Hematopoietic multipotent progenitor cell (in vitro differentiated cells): ENCODE results near the gene TLE5. TPM values are rescaled to one million over a fixed set of nuclear protein-coding genes. Genes with fewer than 3 reads are reported as not detected.
"Not testable (repeated sequence)": the region's sequence is repeated elsewhere in the genome, so short reads cannot be mapped to it uniquely, and the experiment has no call there.

Source experiments
- DNase-seq, 3 donors: peaks; one replicate each; pipeline ENCODE4 v3.0.0-alpha.2; 2011 to 2015; ENCODE audit warnings: low read depth in 2 of 3, low spot score in 2 of 3
- total RNA-seq: library from RNA; depleted of rRNA; stranded (reverse); fragments of >200 nt; gene quantifications from one replicate; pipeline ENCODE4 v1.2.3, GENCODE V29; 2012

TLE5 gene
- total RNA-seq, 1 donor = 304 TPM

- no peak for DNase-seq
Measured at GRCh38 chr19:3064011-3064330, 1.7 kb upstream of the TLE5 start.

DNA sequence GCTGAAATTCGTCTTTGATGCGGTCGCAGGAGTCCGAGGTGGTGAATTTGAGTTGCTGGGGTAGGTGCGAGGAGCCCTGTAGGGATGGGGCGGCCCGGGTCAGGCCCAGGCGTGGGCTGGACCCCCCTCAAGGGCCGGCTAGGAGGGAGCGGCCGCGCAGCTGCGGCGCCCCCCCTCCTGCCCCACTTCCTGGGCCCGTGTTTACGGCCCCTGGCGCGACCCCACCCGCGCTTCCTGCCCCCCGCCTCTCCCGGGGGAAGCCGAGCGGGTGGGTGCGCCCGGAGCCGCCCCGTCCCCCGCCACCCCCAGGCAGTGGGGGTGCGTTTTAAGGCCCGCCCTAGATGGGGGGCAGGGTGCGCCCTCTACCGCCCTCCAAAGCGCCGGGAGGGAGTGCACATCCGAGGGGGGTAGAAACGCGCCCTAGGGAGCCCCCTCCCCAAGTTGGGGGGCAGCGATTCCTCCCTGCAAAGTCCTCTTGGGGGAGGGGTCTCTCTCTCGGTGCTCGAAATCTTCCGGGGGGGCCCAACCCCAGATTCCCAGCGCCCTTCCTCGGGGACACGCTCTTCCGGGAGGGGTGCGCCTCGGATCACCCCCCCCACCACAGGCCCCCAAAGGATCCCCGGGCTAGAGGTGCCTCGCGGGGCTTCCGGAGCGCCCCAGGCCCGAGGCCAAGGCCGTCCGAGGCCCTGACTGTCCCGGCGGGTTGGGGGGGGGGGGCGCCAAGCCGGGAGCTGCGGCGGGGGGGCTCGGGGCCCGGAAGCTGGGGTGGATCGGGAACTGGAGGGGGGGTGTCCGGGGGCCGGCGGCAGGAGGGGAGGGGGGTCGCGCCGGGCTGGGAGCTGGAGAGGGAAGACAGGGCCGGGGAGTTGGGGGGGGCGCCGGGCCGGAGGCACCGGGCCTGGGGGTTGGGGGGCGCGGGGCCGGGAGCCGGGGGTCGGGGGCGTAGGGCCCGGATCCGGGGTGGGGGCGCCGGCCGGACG lies 823 bp downstream of the TLE5 start:
- DNase-seq = peak in 1 of 3 donors; percentile 70

DNA sequence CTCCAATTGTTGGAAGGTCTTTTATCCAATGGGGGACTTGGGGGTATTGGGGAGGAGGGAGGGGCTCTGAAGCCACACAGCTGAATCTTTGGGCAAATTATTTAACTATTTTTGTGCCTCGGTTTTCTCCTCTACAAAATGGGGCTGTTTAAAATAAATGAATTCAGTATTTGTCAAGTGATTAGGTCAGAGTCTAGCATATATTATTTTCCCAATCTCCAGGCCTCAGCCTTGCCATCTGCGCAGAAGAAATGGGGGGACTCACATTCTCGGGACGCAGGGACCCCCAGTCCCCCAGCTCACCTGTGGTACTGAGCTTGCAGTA lies 1.5 kb downstream of the TLE5 start:
- no peak for DNase-seq

DNA sequence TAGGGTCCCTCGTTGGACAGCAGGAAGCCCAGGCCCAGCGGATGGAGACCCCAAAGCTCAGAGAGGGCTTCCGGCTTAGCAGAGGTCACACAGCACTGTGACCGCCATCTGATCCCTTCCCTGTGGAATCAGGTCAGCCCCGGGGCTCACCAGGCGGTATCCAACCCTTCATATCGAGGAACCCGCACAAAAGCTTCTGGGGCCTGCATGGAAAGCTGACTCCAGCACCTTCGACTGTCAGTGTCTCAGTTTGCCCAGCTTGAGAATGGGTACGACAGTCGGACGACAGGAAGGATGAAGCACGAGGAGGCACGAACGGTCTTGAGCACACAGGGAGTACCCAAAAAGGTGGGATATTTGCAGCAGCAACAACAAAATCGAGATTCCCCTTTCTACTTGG lies 2.6 kb downstream of the TLE5 start:
- no peak for DNase-seq

GRCh38 chr19:3058821-3059314 lies 3.4 kb downstream of the TLE5 start:
- no peak for DNase-seq

DNA sequence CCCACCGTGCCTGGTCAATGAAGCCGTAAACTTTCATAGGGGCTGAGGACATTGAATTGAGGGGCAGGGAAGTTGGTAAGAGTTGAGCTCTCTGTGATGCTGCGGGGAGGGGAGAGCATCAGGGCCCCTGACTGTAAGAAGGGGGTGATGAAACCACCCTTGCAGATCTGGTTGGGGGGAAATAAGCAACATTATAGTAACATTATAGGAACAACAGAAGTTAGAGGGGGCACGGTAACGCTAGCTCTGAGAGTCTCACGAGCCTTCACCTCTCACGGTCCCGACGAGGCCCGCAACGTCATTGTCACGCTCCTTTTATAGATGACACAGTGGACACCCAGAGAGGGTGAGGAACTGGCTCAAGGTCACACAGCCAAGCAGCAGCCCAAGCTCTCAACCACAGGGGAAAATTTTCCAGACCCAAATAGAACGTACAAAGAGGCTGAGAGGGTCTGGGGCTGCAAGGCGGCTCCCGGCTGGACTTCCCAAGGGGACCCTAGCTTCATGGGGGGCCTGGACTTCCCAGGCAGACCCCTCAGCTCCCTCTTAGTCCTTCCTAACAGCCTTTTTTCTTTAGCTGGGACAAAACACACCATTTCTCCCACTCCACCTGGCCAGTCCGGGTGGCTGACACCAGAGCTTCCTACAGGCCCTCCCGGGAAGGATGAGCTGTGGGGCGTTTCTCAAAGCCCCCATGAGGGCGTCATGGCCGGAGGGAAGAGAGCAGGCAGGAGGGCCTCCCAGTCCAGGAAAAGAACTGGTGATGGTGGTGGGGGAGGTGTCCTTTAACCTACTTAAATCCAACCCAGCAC lies 4.1 kb downstream of the TLE5 start:
- DNase-seq = no peak

DNA sequence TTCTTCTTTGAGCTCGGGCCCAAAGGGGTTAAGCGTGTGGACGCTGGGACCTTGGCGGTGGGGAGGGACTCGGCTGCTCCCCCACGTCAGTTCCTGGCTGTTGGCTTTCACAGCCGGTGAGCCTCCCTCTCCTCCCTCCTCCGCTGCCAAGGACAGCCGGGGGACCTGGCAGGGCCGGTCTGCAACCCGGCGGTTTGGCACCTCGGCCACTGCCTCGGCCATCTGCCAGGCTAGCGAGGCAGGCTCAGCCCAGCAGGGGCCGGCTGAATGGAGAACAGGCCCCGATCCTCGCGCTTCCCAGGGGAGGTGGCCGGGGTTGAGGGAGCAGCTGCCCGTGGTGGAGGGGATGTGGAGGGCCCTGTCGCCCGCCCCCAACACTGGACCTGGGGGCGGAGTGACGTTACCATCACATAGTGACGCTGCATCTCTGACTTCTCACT lies 5.0 kb downstream of the TLE5 start:
- DNase-seq = no peak

DNA sequence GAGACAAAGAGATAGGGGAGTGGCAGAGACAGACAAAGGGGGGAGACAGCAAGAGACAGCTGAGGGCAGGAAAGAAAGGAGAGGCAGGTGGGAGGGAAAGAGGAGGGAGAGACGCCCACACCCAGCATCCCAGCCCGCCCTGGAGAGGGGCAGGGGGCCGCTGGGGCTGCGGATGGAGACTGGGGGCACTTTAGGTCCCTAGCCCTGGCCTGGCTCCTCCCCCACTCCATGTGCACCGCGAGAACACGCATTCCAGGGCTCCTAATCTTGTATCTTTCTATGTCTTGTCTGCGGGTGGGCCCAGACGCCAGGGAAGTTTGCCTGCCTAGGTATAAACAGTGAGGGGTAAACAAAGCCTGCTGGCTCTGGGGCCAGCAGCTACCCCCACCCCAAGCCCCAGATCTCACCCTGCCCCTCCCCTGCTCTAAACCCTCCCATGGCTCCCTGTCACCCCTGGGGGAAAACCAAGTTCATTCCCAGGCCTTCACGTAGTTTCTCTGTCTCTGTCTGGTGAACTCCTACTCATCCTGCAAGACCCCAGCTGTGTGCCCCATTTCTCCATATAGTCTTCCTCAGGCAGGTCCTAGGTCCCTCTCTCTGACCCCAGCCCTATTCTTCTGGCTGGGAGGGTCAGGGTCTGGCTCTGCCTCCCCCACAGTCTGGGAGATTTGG lies 5.7 kb downstream of the TLE5 start:
- DNase-seq = no peak

DNA sequence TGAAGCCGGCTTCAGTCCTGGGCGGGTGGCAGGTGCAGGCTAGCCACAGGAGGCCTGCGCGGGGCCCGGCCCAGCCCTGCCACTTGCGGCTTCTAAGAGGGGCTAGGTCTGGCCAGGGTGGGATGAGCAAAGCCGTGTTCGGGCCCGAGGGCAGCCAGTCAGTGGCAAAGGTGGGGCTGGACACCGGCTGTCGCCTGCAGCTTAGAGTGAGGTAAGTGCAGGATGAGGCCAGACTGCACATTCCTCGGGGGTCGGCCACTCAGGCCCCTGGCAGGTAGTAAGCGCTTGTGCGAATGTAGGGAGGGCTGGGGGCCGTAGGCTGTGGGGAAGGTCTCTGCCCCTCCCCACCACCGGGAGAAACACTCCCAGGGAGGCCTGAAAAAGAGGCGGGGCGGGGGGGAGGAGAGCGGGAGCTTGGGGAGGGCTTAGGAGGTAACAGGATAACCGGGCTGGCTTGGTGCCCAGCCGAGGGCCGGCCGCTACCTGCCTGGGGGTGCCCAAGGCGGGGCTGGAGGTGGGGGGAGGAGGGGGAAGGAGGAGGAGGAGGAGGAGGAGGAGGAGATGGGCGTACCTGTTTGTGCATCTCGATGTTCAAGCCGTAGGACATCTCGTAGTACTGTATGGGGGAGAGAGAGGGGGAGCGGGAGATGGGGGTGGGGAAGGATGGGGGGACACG lies 6.4 kb downstream of the TLE5 start:
- DNase-seq = no peak

DNA sequence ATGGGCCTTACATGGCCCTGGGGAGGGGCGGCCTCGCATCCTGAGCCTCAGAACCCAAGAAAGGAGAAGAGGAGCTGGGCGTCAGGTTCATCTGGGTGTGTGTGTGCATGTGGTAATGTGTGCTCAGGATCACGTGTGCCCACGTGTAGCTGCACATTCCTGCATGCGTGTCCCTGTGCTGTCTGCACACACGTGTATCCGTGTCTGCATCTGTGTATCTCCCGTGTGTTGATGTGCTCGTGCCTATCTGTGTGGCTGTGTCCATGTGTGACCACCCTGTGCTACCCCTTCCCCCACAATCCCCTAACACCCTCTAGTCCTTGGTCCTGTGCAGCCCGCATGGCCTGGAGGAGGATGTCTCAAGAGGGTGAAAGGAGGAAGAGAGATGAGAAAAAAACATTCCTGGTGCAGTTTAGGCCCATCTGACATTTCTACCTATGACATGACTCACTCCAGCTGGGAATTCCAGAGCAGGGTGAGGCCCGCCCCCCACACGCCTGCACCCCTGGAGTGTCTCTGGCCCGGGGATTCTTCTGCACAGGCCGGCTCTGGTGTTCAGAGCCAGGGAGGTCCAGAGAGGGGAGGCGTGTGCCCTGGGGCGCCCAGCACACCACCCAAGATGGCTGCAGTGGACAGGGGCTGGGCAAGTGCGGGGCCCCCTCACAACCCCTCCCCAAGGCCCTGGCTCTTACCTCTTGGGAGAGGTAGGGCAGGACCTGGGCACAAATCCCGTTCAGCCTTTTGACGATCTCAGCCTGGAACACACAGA lies 7.1 kb downstream of the TLE5 start:
- DNase-seq = no peak

DNA sequence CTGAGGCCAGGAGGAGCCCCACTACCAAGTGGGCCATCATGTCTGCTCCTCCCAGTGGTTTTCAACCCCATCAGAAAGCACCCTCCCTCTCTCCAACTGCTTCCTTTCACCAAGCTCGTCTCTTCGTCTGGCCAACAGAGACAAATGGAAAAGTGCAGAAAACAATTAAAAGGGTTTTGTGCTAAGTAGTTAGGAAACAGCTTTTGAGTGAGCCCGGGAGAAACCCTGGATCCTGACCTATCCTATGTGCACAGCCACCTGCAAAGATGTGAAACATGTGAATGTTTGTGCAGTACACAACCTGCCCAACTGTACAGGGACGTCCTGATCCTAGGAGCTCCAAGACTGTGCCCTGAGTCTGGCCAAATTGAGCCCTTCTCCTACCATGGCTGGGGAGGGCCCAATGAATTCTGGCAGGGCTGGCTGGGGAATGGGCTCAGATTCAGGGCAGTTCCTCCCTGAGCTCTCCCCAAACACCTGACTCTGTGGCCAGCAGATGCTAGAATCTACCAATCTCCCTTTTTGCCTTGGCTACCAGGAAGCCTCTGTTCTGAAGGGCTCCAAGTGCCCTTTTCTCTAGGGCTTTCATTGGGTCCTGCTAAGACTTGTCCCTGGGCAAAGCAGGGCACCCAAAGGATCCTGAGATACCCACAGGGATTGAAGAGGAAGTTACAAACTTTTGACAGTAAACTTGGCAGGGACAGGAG lies 7.9 kb downstream of the TLE5 start:
- no peak for DNase-seq

GRCh38 chr19:3053780-3054179 lies 8.5 kb downstream of the TLE5 start:
- no peak for DNase-seq

- DNase-seq = no peak
Measured at GRCh38 chr19:3053218-3053621, 9.1 kb downstream of the TLE5 start.

DNA sequence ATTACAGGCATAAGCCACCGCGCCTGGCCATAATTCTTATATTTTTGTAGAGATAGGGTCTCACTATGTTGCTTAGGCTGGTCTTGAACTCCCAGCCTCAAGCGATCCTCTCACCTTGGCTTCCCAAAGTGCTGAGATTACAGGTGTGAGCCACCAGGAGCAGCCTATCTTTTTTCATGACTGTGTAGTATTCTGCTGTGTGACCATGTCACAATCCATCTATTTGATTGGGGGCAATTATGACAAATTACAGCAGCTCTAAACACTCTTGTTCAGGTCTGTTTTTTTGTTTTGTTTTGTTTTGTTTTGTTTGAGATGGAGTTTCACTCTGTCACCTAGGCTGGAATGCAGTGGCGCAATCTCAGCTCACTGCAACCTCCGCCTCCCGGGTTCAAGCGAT lies 12.3 kb downstream of the TLE5 start:
- DNase-seq = not testable (repeated sequence)

- DNase-seq = no peak
Measured at GRCh38 chr19:3049089-3049488, 13.2 kb downstream of the TLE5 start.

DNA sequence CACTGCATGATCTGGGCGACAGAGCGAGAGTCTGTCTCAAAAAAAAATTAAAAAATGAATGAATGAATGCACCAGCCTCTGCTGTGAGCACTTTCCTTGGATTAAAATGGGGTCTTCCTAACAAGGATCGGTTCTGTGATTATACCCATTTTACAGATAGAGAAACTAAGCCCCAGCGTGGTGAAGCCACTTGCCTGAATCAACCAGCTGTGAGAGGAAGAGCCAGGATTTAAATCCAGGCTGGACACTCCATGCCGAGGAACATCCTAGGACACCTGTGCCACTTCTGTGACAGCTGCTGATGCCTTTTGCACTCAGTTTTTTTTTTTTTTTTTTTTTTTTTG lies 14.1 kb downstream of the TLE5 start:
- no peak for DNase-seq

DNA sequence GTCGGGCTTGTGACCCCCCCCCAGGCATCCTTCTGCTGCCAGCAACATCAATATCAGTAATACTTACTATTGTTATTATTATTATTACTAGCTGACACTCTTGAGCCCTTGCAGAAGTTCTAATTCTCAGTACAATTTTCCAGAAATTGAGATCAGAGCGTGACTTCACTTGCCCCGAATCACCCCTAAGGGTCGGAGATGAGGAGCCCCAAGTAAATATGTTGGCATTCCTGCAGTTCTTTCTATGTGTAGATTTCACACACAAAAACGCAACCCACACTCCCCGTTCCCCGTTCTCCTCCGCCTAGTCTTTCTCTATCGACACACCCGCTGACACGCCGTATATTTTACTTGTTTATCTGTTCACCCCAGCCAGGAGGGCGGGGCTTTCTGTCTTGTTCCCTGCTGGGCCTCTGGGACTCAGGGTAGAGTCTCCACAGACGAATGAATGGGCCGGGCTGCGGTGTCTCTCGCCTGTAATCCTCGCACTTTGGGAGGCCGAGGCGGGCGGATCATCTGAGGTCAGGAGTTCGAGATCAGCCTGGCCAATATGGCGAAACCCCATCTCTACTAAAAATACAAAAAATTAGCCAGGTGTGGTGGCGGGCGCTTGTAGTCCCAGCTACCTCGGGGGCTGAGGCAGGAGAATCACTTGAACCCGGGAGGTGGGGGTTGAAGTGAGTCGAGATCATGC lies 14.7 kb downstream of the TLE5 start:
- peak; percentile 36 to 90 (median 82) for DNase-seq

DNA sequence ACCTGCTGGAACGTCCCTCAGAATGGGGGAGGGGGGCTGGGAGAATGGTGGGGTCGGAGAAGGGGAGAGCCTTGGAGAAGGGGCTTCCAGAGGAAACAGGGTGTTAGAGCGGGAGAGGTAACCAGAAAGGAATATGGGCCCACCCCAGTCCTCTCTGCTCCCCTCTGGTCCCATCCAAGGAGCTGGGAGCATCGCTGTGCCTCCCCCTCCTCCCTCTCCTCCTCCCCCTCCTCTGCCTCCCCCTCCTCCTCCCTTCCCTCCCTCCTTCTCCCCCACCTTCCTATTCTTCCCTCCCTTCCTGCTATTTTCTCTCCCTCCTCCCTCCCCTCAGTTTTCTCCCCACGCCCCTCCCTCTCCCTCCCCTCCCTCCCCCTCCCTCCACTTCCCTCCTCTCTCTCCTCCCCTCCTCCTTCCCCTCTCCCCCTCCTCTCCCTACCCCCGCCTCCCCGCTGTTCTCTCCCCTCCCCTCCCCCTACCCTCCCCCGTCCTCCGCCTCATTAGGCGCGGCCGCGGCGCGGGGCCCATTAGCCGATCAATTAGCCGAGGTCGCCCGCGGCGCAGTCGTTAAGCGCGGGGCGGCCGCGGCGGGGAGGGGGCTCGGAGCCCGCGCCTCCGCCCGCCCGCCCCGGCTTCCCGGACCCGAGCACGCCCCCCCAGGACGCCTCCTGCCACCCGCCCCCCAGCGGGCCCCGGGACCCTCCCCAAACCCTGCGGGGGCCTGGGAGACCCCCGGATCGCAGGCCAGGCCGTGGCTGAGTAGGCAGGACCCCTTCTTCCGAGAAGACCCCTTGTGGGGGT lies 15.4 kb downstream of the TLE5 start:
- no peak for DNase-seq
